GM19099 (cell line): ENCODE results near the gene SLC40A1.

Experiments
- POLR2A ChIP-seq: IDR thresholded peaks from 3 replicates; pipeline ENCODE4 v1.6.1; 2011; ENCODE audit warnings: low read depth; ENCODE audit not compliant: insufficient read length; ENCODE audit errors: extremely low read depth

SLC40A1 gene

DNA sequence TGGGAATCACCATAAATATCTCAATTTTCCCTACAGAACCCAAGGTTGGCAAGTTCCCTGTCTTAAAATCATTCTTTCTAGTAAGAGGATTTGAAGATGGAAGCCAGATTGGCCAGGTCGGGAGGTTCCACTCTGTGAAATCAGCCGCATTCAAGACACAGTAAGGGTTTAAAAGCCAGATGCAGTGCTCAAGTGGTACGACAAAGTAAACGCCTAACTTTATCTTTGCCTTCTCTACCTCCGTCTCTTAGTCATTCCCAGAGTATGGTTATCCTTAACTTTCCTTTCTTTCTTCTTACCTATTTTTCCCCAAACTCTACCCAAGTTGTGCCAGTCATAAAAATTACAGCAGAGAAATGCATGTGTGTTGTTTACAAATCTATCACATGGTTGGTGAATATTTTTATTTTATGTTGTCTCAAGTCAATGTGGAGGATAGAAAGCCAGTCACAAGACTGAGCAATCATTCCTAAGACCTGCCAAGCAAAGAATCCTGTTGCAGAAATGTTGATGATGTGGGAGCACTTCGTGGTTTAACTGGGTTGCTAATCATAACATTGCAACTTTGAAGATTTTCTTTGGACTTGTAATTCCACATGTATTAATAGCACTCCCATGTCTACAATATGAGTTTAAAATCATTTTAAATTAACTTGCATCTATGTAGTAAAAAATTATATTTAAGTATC lies 62.6 kb downstream of the SLC40A1 start:
- TF ChIP-seq POLR2A: no peak

DNA sequence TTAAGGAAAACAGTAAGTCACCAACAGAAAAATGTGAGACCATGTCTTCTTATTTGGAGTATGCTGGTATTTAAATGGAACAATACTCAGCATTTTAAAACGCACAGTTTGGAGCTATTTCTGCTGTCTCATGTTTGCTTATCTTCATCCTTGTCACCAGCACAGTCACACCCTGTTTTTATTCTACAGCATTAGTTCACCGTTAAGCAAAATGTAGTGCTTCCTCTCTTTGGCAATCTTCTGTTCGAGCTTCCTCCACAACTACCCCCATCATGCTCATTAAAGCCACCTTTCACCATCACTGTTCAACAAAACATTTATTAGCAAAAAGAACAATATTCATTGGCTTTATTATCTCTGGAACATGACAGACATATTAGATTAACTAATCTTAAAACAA lies 64.0 kb downstream of the SLC40A1 start:
- no peak for TF ChIP-seq POLR2A

DNA sequence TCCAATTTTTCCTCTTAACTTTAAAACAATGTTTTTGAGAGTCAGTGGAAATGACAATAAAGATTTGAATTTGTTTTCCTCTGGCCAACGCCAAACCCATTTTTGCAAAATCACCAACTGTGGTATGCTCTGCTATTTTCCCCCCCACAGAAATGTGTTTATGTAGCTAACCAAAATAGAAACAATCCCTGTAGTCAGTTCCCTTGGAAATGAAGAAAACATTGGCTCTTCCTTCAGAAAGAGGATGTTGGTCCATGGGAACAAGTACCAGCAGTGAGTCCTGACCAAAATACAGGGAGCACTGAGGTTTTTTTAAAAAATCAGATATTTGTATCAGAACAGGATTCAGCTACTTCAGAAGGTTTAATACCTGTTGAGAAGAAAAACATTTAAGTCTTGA lies 65.3 kb downstream of the SLC40A1 start:
- no peak for TF ChIP-seq POLR2A

DNA sequence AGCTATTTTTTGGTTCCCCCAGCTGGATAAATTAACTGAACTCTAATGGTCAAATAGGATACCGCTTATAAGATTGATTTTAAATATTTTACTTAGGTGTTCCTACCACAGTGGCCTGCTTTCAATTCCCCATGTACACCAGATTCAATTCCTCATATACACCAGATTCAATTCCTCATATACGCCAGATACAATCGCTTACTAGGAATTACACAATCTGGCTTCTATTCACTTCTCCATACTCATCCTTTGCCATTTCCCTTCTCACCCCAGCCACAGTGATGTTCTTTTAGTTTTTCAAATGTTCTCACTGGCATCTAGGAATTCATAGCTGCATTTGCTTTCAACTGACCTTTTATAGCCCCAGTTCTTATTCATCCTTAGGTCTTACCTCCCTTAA lies 66.5 kb downstream of the SLC40A1 start:
- no peak for TF ChIP-seq POLR2A

DNA sequence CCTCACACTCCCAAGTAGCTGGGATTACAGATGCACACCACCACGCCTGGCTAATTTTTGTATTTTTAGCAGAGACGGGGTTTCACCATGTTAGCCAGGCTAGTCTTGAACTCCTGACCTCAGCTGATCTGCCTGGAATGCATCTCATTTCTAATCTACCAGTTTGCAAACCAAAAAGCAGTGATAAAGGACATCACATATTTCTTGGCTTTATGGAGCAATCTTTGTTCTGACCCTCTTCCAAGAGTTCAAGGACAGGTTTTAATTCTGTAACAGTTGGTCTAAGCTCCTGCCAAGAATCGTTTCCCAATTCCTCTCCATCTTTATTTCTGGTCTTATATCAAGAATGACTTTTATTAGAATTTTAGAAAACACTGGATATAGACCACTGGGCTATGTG lies 67.7 kb downstream of the SLC40A1 start:
- no peak for TF ChIP-seq POLR2A

DNA sequence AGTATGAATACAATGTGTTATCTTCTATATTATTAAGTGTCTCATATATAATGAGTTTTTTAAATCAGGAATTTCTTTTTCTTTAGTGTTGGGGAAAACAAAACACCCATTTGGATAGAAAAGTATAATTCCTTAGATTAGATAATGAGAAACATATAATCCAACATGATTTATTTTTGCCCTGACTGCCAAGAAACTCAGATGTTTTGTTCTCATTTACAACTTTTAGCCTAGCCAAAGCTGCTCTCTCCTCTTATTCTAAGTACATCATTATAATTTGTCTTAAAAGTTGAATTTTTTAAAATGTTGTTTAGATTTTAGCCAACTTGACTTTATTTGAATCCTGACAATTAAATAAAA lies 68.6 kb downstream of the SLC40A1 start:
- no peak for TF ChIP-seq POLR2A

DNA sequence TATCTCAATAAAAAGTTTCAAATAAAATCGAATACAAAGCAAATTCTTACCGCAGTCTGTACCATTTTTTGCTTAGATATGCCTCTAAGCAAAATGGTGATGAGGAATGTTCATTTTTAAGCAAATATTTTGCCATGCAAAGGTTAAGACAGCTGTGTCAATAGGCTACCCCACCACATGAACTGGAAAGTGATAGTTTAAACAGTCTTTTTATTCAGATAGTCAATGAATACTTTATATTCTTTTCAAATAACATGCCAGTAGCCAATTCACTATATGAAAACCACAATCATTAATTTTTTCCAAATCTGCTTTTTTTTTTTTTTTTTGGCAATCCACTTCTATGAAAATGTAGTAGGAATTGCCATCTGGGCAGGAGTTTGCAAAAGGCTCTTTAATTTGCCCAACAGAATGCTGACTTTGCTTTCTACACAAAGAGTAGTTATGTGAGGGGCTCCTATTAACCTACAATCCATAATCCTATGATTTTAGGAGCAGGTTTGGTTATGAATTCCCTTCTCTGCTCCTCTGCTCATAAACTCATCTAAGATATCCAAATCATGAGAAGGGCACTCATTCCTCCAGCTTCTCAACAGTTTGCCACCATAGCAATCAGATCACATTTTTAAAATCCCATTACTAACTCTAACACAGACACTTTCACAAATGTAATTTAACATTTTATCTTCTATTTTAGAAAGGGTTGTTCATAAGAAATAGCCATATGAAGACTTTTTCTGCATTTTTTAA lies 69.2 kb downstream of the SLC40A1 start:
- TF ChIP-seq POLR2A: no peak
